Measurements from ENCODE around the gene ZCCHC7.

Gene ZCCHC7

GRCh38 chr9:37405764-37406380 lies 285.5 kb downstream of the ZCCHC7 start:
- Histone ChIP-seq H3K27ac (ENCODE audit: low read length) (peak overlapping the region; percentile 99), H3K9me3 (ENCODE audit: insufficient read depth, low read length) (no peaks in the 10 kb centered on the region), H3K4me1 (ENCODE audit: low read length) (peaks cover 95% of the 10 kb centered on the region), H2AFZ (ENCODE audit: low read depth, low read length) (no peak overlapping the region), H3K4me2 (ENCODE audit: low read length) (peak overlapping the region; percentile 82), H3K79me2 (ENCODE audit: low read length) (peaks cover 25% of the 10 kb centered on the region), H3K27me3 (ENCODE audit: low read depth, low read length) (no peaks in the 10 kb centered on the region), H3K36me3 (replicated peaks; ENCODE audit: low read depth, low read length) (no peaks in the 10 kb centered on the region), H3K4me3 (ENCODE audit: low read length) (peak overlapping the region; percentile 70; the same call in 1 of the 2 replicates), H4K20me1 (ENCODE audit: insufficient read depth, low read length) (no peaks in the 10 kb centered on the region), H3K9ac (ENCODE audit: low read length) (peak overlapping the region; percentile 92)
- TF ChIP-seq CTCF (IDR thresholded peaks at IDR 0.05; ENCODE audit: low read depth, low read length) = no peak
- no peak for TF ChIP-seq EZH2phosphoT487 (IDR thresholded peaks at IDR 0.05; ENCODE audit: low read depth)

- Histone ChIP-seq H3K9ac (ENCODE audit: low read length) (peak overlapping the region; percentile 92), H3K27me3 (ENCODE audit: low read depth, low read length) (no peaks in the 10 kb centered on the region), H3K79me2 (ENCODE audit: low read length) (peaks cover 25% of the 10 kb centered on the region), H3K27ac (ENCODE audit: low read length) (peak overlapping the region; percentile 99), H3K36me3 (replicated peaks; ENCODE audit: low read depth, low read length) (no peaks in the 10 kb centered on the region), H3K9me3 (ENCODE audit: insufficient read depth, low read length) (no peaks in the 10 kb centered on the region; the same call in 1 of the 2 replicates), H3K4me2 (ENCODE audit: low read length) (peak overlapping the region; percentile 82), H2AFZ (ENCODE audit: low read depth, low read length) (no peak overlapping the region), H3K4me3 (ENCODE audit: low read length) (peak overlapping the region; percentile 70), H3K4me1 (ENCODE audit: low read length) (peaks cover 95% of the 10 kb centered on the region), H4K20me1 (ENCODE audit: insufficient read depth, low read length) (no peaks in the 10 kb centered on the region)
- TF ChIP-seq CTCF (IDR thresholded peaks at IDR 0.05; ENCODE audit: low read depth, low read length) = no peak
- TF ChIP-seq EZH2phosphoT487 (IDR thresholded peaks at IDR 0.05; ENCODE audit: low read depth) = no peak
These were observed 286.4 kb downstream of the ZCCHC7 start for GRCh38 chr9:37406603-37407401.

- Histone ChIP-seq H3K79me2 (ENCODE audit: low read length) (peaks cover 26% of the 10 kb centered on the region), H3K27ac (ENCODE audit: low read length) (peak overlapping the region; percentile 99), H3K9me3 (ENCODE audit: insufficient read depth, low read length) (no peaks in the 10 kb centered on the region; the same call in 1 of the 2 replicates), H3K27me3 (ENCODE audit: low read depth, low read length) (no peaks in the 10 kb centered on the region), H3K4me3 (ENCODE audit: low read length) (peak overlapping the region; percentile 70), H3K9ac (ENCODE audit: low read length) (peak overlapping the region; percentile 92), H3K36me3 (replicated peaks; ENCODE audit: low read depth, low read length) (no peaks in the 10 kb centered on the region), H3K4me1 (ENCODE audit: low read length) (peaks cover 96% of the 10 kb centered on the region), H2AFZ (ENCODE audit: low read depth, low read length) (no peak overlapping the region), H4K20me1 (ENCODE audit: insufficient read depth, low read length) (no peaks in the 10 kb centered on the region), H3K4me2 (ENCODE audit: low read length) (peak overlapping the region; percentile 82)
- no peak for TF ChIP-seq EZH2phosphoT487 (IDR thresholded peaks at IDR 0.05; ENCODE audit: low read depth)
- TF ChIP-seq CTCF (IDR thresholded peaks at IDR 0.05; ENCODE audit: low read depth, low read length) = peak; percentile 69
These were observed 287.1 kb downstream of the ZCCHC7 start for GRCh38 chr9:37407468-37407867.

All from OCI-LY3 (cell line).